ENCODE data around the gene MAP6. TPM values are rescaled to one million over a fixed set of nuclear protein-coding genes. Genes with fewer than 3 reads are reported as not detected.

MAP6 gene
- total RNA-seq, 6 experiments from 2014 or later: 0.26 to 0.86 (median 0.58) TPM

DNA sequence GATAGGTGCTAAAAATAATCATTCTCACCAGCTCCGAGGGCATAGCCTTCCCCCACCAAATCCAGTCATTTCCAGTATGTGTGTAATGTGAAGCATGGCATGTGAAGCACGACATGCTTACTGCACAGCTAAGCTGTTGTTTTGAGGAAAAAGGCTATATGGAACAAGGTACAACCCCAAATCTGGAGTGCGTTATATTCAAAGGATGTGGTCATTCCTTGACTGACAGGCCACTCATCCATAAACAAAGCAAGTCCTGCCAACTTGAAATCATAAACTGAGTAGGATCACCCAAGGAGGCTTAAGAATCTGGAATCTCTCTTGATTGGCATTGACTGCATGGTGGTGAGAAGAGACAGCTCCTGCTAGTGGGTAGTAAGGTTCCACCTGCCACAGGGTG, 3.7 kb downstream of the MAP6 start:
- DNase-seq (no peak), ATAC-seq (no peak)
- Histone ChIP-seq H3K9me3 (no peaks in the 10 kb centered on the region), H3K4me1 (peaks cover 0 to 19% (median 3%) of the 10 kb centered on the region in 4 donors), H3K4me3 (no peak overlapping the region), H3K27me3 (peaks cover 0 to 14% of the 10 kb centered on the region in 2 donors), H3K36me3 (no peaks in the 10 kb centered on the region), H3K27ac (no peak overlapping the region)
- no peak for TF ChIP-seq POLR2A (IDR thresholded peaks at IDR 0.05)
- TF ChIP-seq CTCF (IDR thresholded peaks at IDR 0.05): no peak
- intact Hi-C loops (cut with DNase I): no loop called here
- WGBS (ENCODE audit: insufficient coverage, low coverage, low lambda C conversion rate, missing lambda C conversion rate): 49% methylated on average over 3 of the region's 3 CpGs

- ATAC-seq (no peak), DNase-seq (no peak)
- Histone ChIP-seq H3K9me3 (no peaks in the 10 kb centered on the region), H3K27ac (no peak overlapping the region), H3K4me1 (peaks cover 0 to 19% (median 3%) of the 10 kb centered on the region in 4 donors), H3K27me3 (peaks cover 0 to 10% of the 10 kb centered on the region in 2 donors), H3K4me3 (no peak overlapping the region), H3K36me3 (no peaks in the 10 kb centered on the region)
- TF ChIP-seq POLR2A (IDR thresholded peaks at IDR 0.05): no peak
- TF ChIP-seq CTCF (IDR thresholded peaks at IDR 0.05): no peak
- intact Hi-C loops (cut with DNase I): no loop called here
- 93% methylated on average over 1 of the region's 1 CpG for WGBS (ENCODE audit: insufficient coverage, low coverage, low lambda C conversion rate, missing lambda C conversion rate)
Measured at GRCh38 chr11:75664389-75664788, 4.4 kb downstream of the MAP6 start.

DNA sequence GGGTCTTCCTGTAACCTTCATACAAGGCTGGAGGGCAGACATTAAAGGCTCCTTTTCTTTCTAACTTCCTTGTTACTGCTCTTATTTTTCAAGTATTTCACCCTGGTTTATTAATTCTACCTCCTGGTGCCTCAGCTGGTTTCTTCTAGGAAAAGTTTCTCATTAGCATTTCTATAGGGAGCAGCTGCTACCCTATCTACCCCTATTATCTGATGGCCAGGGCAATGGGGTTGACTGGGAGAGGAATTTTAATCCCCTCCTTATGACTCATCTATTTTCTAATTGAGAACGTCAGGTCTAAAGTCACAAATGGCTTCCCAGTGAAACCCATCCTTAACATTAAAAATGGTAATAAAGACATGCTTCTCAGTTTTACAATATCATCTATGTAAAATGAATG, 5.0 kb downstream of the MAP6 start:
- DNase-seq (no peak), ATAC-seq (no peak)
- intact Hi-C loops (cut with DNase I): no loop called here
- 75% methylated on average over 1 of the region's 1 CpG for WGBS (ENCODE audit: insufficient coverage, low coverage, low lambda C conversion rate, missing lambda C conversion rate)
- Histone ChIP-seq H3K36me3 (no peaks in the 10 kb centered on the region), H3K4me3 (no peak overlapping the region), H3K9me3 (no peaks in the 10 kb centered on the region), H3K27ac (no peak overlapping the region), H3K4me1 (peaks cover 0 to 17% (median 3%) of the 10 kb centered on the region in 4 donors), H3K27me3 (peaks cover 0 to 8% of the 10 kb centered on the region in 2 donors)
- TF ChIP-seq POLR2A (IDR thresholded peaks at IDR 0.05) (no peak), CTCF (IDR thresholded peaks at IDR 0.05) (no peak)

GRCh38 chr11:75659836-75660235, 9.0 kb downstream of the MAP6 start:
- no peaks in the 10 kb centered on the region for H3K27me3 ChIP-seq
- no peak overlapping the region for H3K4me3 ChIP-seq
- H3K36me3 ChIP-seq: no peaks in the 10 kb centered on the region
- ATAC-seq (no peak), DNase-seq (no peak)
- H3K27ac ChIP-seq: no peak overlapping the region
- WGBS (ENCODE audit: insufficient coverage, low coverage, low lambda C conversion rate, missing lambda C conversion rate): 80% methylated on average over 1 of the region's 1 CpG
- no peaks in the 10 kb centered on the region for H3K9me3 ChIP-seq
- TF ChIP-seq CTCF (IDR thresholded peaks at IDR 0.05) (no peak), POLR2A (IDR thresholded peaks at IDR 0.05) (no peak)
- H3K4me1 ChIP-seq: no peaks in the 10 kb centered on the region
- intact Hi-C loops (cut with DNase I): no loop called here

Measured in right lobe of liver (tissue), 6 donors.